Esophagus muscularis mucosa (tissue), 3 donors: ENCODE measurements around the gene DRC7.

Experiments used
- POLR2AphosphoS5 ChIP-seq, 2 donors: sonication (generic); formaldehyde crosslinking; IDR thresholded peaks; one replicate each; pipeline ENCODE4 v1.6.1; 2017; ENCODE audit warnings: antibody characterized with exemption in 2 of 2
- TF ChIP-seq, protein P1 (sequence below), 3 experiments: fragments of 200-600 bp in 2 of 3; fragments of 450-650 bp in 1 of 3; sonication (generic) in 2 of 3; IDR thresholded peaks; one replicate each; pipeline ENCODE4 v1.5.1; 2017 to 2019; ENCODE audit warnings: antibody characterized with exemption in 3 of 3, mild to moderate bottlenecking in 2 of 3, moderate library complexity in 1 of 3

DNA sequence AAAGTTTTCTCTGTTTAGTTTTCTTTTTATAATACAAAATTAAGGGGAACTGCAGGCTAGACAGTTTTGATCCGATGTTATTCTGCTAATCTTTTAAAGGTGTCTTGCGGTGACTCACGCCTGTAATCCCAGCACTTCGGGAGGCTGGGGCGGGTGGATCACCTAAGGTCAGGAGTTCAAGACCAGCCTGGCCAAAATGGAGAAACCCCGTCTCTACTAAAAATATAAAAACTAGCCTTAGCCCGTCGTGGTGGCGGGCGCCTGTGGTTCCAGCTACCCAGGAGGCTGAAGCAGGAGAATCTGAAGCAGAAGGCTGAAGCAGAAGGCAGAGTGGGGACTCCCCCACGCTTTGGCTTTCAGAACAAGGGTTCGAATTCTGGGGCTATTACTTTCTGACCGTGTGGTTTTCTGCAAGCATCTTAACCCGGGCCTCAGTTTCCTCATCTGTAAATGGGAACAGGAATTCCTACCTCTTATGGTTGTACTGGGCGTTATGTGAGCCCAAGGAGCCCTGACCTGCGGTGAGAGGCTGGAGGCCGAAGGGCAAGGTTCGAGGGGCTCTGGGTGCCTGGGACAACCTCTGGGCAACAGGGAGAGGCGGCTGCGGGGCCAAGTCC, 39.8 kb downstream of the DRC7 start:
- TF ChIP-seq, protein P1, sequence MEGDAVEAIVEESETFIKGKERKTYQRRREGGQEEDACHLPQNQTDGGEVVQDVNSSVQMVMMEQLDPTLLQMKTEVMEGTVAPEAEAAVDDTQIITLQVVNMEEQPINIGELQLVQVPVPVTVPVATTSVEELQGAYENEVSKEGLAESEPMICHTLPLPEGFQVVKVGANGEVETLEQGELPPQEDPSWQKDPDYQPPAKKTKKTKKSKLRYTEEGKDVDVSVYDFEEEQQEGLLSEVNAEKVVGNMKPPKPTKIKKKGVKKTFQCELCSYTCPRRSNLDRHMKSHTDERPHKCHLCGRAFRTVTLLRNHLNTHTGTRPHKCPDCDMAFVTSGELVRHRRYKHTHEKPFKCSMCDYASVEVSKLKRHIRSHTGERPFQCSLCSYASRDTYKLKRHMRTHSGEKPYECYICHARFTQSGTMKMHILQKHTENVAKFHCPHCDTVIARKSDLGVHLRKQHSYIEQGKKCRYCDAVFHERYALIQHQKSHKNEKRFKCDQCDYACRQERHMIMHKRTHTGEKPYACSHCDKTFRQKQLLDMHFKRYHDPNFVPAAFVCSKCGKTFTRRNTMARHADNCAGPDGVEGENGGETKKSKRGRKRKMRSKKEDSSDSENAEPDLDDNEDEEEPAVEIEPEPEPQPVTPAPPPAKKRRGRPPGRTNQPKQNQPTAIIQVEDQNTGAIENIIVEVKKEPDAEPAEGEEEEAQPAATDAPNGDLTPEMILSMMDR (IDR thresholded peaks at IDR 0.05), result no peak
- TF ChIP-seq POLR2AphosphoS5 (IDR thresholded peaks at IDR 0.05), result no peak
